ENCODE data around the gene IRX2.

IRX2 gene

DNA sequence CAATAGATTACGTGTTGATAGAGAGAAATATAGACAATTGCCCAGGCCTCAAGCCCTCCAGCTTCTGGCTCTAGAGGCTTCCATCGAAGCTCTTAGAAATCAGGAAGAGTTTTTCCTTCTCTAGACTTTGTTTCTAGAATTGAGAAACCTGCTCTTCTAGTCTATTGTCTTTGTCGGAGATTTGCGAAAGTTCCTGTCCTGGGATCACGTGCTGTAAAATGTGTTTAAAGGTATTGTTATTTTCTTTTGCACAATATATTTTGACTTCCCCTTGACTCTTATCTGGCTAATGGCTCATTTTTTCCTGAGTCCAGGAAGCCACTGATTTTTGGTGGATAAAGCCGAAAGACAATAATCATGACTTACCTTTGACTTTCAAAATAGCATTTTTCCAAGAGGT lies 32.1 kb downstream of the IRX2 start:
- no peaks in the 10 kb centered on the region for H4K20me1 ChIP-seq (ENCODE audit: insufficient read depth, low read length)
- H3K9me3 ChIP-seq (ENCODE audit: insufficient read depth, low read length): no peaks in the 10 kb centered on the region
- H3K9ac ChIP-seq (ENCODE audit: low read length): no peak overlapping the region
- no peak for TF ChIP-seq EZH2phosphoT487 (IDR thresholded peaks at IDR 0.05; ENCODE audit: low read depth)
- TF ChIP-seq, protein P1, sequence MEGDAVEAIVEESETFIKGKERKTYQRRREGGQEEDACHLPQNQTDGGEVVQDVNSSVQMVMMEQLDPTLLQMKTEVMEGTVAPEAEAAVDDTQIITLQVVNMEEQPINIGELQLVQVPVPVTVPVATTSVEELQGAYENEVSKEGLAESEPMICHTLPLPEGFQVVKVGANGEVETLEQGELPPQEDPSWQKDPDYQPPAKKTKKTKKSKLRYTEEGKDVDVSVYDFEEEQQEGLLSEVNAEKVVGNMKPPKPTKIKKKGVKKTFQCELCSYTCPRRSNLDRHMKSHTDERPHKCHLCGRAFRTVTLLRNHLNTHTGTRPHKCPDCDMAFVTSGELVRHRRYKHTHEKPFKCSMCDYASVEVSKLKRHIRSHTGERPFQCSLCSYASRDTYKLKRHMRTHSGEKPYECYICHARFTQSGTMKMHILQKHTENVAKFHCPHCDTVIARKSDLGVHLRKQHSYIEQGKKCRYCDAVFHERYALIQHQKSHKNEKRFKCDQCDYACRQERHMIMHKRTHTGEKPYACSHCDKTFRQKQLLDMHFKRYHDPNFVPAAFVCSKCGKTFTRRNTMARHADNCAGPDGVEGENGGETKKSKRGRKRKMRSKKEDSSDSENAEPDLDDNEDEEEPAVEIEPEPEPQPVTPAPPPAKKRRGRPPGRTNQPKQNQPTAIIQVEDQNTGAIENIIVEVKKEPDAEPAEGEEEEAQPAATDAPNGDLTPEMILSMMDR (IDR thresholded peaks at IDR 0.05; ENCODE audit: low read depth, low read length): no peak
- no peaks in the 10 kb centered on the region for H3K4me1 ChIP-seq (ENCODE audit: low read length)
- no peak overlapping the region for H3K27ac ChIP-seq (ENCODE audit: low read length)
- no peak overlapping the region for H3K4me3 ChIP-seq (ENCODE audit: low read length)
- H3K36me3 ChIP-seq (replicated peaks; ENCODE audit: low read depth, low read length): no peaks in the 10 kb centered on the region
- no peak overlapping the region for H3K4me2 ChIP-seq (ENCODE audit: low read length)
- no peak overlapping the region for H2AFZ ChIP-seq (ENCODE audit: low read depth, low read length)
- no peaks in the 10 kb centered on the region for H3K79me2 ChIP-seq (ENCODE audit: low read length)
- no peaks in the 10 kb centered on the region for H3K27me3 ChIP-seq (ENCODE audit: low read depth, low read length)

DNA sequence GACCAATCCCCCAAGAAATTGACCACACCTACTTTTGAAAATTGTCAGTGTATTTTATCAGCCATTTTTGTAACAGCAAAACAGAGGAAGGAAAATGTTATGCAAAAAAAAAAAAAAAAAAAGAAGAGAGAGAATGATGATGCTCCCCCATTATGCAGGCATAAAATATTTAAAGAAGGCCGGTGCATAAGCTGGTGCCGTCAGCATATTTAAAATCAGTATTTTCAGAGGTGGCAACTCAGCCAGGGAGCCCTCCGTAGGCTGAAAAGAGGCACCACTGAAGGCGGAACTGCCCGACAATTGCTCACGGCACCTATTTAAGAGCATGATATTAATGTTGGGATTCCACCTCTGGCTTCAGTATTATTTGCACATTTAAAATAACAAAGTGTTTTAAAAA lies 33.4 kb downstream of the IRX2 start:
- no peaks in the 10 kb centered on the region for H4K20me1 ChIP-seq (ENCODE audit: insufficient read depth, low read length)
- H3K27ac ChIP-seq (ENCODE audit: low read length): no peak overlapping the region
- H3K27me3 ChIP-seq (ENCODE audit: low read depth, low read length): no peaks in the 10 kb centered on the region
- no peaks in the 10 kb centered on the region for H3K4me1 ChIP-seq (ENCODE audit: low read length)
- no peak overlapping the region for H3K9ac ChIP-seq (ENCODE audit: low read length)
- H3K36me3 ChIP-seq (replicated peaks; ENCODE audit: low read depth, low read length): no peaks in the 10 kb centered on the region
- no peak overlapping the region for H3K4me3 ChIP-seq (ENCODE audit: low read length)
- no peaks in the 10 kb centered on the region for H3K79me2 ChIP-seq (ENCODE audit: low read length)
- H2AFZ ChIP-seq (ENCODE audit: low read depth, low read length): no peak overlapping the region
- H3K4me2 ChIP-seq (ENCODE audit: low read length): no peak overlapping the region
- H3K9me3 ChIP-seq (ENCODE audit: insufficient read depth, low read length): no peaks in the 10 kb centered on the region
- TF ChIP-seq, protein P1 (IDR thresholded peaks at IDR 0.05; ENCODE audit: low read depth, low read length): no peak
- TF ChIP-seq EZH2phosphoT487 (IDR thresholded peaks at IDR 0.05; ENCODE audit: low read depth): no peak

DNA sequence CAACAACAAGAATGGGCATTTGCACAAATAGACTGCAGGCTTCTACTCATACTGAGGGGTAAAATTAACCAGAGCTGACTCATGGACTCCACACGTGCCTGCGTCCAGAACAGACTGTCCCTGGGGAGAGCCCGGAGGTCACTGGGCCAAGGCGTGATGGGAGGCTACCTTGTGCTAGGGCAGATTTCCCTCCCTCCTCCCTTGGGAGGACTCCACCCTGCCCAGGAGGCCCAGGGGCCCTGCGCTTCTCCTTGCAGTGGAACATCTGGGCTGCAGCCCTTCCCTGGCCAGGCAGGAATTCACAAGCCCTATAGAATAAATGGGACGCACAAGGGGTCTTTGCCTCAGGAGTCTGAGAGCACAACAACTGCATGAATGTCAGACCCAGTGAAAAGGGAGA lies 35.6 kb downstream of the IRX2 start:
- H2AFZ ChIP-seq (ENCODE audit: low read depth, low read length): no peak overlapping the region
- no peak overlapping the region for H3K27ac ChIP-seq (ENCODE audit: low read length)
- no peaks in the 10 kb centered on the region for H3K27me3 ChIP-seq (ENCODE audit: low read depth, low read length)
- no peaks in the 10 kb centered on the region for H4K20me1 ChIP-seq (ENCODE audit: insufficient read depth, low read length)
- H3K4me3 ChIP-seq (ENCODE audit: low read length): no peak overlapping the region
- H3K4me2 ChIP-seq (ENCODE audit: low read length): no peak overlapping the region
- no peak overlapping the region for H3K9ac ChIP-seq (ENCODE audit: low read length)
- no peaks in the 10 kb centered on the region for H3K36me3 ChIP-seq (replicated peaks; ENCODE audit: low read depth, low read length)
- no peaks in the 10 kb centered on the region for H3K79me2 ChIP-seq (ENCODE audit: low read length)
- no peaks in the 10 kb centered on the region for H3K9me3 ChIP-seq (ENCODE audit: insufficient read depth, low read length)
- H3K4me1 ChIP-seq (ENCODE audit: low read length): no peaks in the 10 kb centered on the region
- TF ChIP-seq, protein P1 (IDR thresholded peaks at IDR 0.05; ENCODE audit: low read depth, low read length): no peak

DNA sequence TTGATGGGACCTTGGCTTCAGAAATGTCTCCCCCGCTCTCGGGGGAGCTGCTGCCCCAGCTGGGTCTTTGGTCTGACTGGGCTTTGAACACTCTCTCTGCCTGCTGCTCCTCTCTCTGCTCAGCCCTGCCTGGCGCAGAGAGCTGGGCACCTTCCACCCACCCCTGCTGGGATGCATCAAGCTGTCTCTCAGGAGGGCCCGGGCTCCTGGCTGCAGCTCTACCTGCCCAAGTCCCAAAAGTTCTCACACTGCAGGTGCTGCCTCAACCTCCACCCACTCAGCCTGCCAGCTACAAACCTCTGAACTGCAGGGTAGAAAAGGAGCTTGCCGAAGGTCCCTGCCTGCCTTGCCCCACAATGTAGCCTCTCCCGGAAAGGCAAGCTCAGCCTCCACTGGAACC lies 36.7 kb downstream of the IRX2 start:
- Histone ChIP-seq H3K4me2 (ENCODE audit: low read length) (no peak overlapping the region), H3K4me1 (ENCODE audit: low read length) (no peaks in the 10 kb centered on the region), H3K27me3 (ENCODE audit: low read depth, low read length) (no peaks in the 10 kb centered on the region), H3K79me2 (ENCODE audit: low read length) (no peaks in the 10 kb centered on the region), H3K4me3 (ENCODE audit: low read length) (no peak overlapping the region), H3K27ac (ENCODE audit: low read length) (no peak overlapping the region), H2AFZ (ENCODE audit: low read depth, low read length) (no peak overlapping the region), H3K36me3 (replicated peaks; ENCODE audit: low read depth, low read length) (no peaks in the 10 kb centered on the region), H3K9ac (ENCODE audit: low read length) (no peak overlapping the region), H4K20me1 (ENCODE audit: insufficient read depth, low read length) (no peaks in the 10 kb centered on the region), H3K9me3 (ENCODE audit: insufficient read depth, low read length) (no peaks in the 10 kb centered on the region)
- no peak for TF ChIP-seq EZH2phosphoT487 (IDR thresholded peaks at IDR 0.05; ENCODE audit: low read depth)
- TF ChIP-seq, protein P1 (IDR thresholded peaks at IDR 0.05; ENCODE audit: low read depth, low read length): no peak

Measured in OCI-LY3 (cell line).